Islet precursor cell (in vitro differentiated cells): ENCODE measurements around the gene LYPD3.
"Not testable (repeated sequence)": the region's sequence is repeated elsewhere in the genome, so short reads cannot be mapped to it uniquely, and the experiment has no call there.

Source experiments
- DNase-seq: peaks from one replicate; pipeline ENCODE4 v3.0.0-alpha.2; 2018

Gene LYPD3

DNA sequence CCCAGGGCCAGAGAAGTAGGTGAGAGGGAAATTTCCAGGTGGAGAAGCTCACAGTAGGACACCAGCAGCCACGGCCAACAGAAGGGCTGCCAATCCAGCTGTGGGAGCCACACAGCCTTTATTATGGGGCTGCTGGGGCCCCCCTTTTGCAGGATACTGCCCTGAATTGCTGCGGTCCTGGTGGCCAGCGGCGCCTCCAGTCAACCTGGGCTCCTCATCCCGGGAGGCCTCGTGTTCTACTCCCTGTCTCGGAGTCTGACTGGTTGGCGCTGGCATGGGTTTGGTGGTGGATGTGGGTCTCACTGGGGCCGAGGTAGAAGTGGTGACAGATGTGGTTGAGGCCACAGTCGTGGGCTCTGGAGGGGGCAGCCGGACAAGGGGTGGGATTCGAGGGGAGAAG is 4.1 kb downstream of the LYPD3 start:
- DNase-seq, result no peak

DNA sequence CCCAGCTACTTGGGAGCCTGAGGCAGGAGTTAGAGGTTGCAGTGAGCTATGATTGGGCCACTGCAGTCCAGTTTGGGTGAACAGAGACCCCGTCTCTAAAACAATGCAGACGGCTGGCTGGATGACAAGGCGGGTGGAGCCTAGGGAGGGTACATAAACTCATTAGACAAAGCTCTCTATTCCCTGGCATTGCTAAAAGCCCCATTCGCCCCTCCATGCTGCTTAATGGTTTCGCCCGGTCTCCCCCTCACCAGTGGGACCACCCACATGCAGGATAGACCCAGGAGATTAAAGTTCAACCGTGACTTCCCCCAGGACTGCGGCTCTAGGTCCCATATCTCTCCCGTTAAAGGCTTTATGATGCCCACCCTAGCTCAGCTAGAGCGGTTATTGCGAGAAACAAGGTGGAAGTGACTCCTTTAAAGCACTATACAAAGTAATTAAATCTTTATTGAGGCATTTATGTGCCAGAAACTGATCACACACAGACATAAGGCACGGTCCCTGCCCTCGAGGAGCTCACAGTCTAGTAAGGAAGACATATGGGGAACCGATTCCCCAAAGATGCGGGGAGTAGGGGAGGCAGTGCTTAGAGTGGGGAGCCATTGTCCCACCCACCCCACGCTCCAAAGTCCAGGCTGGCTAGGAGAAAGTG is 4.9 kb downstream of the LYPD3 start:
- DNase-seq, result no peak

DNA sequence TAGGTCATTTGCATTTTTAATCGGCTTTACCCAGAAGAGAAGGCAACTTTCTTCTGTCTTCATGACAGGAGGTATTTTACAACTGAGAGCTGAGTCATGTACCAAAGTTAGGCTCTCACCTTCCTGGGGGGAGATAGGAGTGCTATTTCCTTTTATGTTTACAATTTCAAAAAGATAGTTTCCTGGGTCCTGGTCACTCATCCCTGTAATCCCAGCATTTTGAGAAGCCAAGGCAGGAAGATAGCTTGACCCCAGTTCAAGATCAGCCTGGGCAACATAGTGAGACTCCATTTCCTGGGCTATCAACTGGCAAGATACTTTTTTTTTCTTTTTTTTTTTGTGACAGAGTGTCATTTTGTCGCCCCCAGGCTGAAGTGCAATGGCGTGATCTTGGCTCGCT is 7.6 kb downstream of the LYPD3 start:
- no peak for DNase-seq

DNA sequence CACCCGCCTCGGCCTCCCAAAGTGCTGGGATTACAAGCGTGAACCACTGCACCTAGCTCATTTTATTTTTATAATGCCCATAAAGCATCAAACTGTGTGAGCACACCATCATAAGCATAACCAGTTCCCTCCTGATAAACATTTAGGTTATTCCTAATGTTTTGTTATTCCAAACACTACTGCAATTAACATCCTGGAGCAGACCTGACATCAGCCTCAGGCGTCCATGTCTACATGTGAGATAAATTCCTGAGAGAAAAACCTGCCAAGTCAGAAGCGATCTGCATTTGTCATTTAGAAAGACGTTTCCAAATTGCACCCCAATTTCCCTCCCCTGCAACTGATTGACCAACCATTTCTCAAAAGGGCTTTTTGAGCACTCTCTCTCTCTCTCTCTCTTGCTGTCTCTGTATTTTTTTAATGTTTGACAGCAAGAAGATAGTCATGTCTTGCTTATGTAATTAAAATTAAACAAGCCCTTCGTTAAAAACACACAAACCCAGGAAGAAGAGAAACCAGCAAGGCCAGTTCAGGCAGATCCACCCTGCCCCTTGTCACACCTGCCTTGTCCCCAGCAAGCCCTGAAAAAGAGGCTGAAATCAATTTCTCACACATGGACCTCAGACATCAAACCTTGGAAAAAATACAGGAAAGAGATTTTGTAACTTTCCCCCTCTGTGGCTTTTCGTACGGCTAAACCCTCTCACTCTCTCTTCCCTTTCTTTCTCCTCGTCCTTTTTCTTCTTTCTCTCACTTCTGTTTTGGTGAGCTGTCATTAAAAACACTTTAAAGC is 9.9 kb downstream of the LYPD3 start:
- DNase-seq, result no peak

DNA sequence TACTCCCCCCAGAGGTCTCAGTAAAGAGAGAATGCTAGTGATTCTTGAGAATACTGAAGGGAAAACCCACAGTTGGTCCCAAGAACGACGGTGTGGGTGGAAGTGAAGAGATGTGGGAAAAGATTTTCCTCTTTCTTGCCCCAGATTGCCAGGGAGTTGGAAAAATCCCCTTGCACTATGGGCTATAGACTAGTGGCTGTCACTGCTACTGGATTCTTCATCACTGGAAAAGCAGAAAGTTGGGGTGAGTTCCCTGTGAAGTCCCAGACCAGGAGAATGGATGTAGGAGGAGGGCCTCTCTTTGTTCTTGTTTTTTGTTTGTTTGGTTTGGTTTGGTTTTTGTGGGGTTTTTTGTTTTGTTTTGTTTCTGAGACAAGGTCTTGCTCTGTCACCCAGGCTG is 11.4 kb downstream of the LYPD3 start:
- no peak for DNase-seq

DNA sequence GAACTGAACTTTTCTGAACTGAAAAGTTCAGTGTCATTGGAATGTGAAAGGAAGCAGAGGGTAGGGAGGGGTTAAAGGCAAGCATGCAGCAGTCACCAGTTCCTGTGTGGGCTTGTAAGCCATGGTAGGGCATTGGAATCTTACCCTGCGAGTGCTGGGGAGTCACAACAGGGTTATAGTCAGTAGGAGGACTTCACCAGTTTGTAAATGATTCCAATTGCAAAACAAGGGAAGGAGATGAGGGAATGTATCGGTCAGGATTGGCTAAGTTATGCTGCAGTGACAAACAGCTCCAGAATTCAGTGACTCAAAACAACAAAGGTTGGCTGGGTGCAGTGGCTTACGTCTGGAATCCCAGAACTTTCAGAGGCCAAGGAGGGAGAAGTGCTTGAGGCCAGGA is 12.8 kb downstream of the LYPD3 start:
- DNase-seq, result no peak

DNA sequence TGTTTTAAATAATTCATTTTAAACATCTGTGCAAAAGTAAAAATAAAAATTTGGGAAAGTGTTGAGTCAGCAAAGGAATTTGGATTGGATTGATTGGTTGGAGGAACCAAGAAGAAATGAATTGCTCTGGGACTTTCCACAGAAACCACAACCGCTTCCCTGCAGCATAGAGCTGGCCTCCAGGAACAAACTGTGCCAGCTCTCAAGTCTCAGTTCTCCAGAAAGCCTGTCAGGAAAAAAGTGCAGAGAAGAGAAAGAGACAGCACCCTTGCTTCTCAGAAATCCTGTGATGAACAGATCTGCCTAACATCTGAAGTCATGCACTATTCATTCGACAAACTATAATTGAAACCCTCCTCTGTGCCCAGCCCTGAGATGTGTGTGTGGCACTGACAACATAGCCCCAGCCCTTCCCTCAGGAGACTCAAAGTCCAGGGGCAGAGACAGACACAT is 14.8 kb downstream of the LYPD3 start:
- DNase-seq, result no peak

DNA sequence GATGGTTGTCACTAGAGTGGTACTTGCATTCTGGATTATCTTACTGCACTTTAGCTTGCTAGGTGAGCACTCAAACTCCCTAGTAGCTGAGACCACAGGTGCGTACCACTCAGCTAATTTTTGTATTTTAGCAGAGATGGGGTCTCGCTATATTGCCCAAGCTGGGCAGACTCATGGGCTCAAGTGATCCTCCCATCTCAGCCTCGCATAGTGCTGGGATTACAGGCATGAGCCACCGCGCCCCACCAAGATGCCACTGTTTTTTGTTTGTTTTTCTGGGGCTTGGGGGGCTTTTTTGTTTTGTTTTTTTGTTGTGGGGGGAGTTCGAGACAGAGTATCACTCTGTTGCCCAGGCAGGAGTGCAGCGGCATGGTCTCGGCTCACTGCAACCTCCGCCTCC is 17.8 kb downstream of the LYPD3 start:
- no peak for DNase-seq

DNA sequence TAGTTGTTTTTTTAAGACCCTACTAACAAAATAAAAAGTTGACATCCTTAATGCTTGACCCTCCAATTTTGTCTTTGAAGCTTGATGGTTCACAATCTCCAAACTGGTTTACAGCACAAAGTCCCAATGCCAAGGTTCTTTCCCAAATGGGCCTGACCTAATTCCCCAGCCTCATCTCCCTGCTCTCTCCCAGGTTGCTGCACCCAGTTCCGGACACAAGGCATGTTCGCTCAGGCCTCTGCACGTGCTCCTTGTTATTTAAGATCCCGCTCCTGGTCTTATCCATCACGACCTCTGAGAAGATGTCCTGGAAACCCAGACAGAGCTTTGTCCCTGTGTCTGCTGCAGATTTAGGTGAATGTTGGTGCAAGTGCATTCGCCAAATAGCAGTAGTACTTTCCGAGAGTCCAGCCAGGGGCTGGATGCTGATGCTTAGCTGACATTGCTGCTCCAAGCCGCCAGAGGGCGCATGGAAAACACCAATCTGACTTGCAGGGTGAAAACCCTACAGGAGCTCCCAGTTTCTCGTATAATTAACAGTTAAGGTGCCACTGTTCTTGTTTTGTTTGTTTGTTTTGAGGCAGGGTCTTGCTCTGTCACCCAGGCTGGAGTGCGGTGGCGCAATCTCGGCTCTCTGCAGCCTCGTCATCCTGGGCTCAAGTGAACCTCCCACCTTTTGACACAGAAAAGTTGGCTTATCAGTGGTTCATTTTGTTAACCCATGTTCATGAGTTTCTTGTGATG is 18.5 kb downstream of the LYPD3 start:
- DNase-seq, result peak; percentile 84

DNA sequence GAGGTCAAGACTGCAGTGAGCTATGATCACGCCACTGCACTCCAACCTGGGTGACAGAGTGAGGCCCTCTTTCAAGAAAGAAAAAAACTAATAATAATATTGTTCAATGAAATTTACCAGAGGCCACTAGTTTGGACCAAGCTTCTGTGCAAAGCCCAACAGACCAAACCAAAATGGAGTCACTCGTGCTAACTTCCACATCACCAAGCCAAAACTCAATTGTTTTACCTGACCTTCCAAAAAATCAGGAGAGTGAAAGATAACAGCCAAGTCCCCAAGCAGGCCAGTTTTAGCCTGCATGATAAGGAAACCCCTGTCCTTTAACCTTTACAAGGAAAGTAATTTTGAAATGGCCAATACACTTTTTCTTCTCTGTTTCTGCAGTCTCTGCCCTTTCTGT is 20.0 kb downstream of the LYPD3 start:
- DNase-seq, result no peak

DNA sequence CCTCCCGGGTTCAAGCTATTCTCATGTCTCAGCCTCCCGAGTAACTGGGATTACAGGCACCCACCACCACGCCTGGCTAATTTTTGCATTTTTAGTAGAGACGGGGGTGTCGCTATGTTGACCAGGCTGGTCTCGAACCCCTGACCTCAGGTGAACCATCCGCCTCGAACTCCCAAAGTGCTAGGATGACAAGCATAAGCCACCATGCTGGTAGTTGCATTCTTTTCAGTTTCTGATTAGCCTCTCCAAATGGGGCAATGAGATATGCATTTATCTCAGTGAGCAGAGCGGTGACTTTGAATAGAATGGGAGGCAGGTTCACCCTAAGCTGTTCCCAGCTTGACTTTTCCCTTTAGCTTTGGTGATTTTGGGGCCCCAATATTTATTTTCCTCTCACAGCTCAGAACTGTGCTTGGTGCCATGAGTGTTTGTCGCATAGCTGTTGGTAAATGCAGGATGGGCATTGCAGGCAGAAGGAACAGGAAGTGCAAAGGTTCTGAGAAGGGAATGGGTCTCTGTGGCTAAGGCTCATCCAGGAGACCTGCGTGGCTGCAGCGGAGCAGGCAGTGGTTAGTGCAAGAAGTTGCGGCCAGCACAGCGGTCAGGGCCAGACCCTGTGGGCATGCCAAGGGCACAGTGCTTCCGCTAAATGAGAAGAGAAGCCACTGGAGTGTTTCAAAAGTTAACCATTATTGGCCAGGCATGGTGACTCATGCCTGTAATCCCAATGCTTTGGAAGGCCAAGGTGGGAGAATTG is 20.7 kb downstream of the LYPD3 start:
- DNase-seq, result no peak

DNA sequence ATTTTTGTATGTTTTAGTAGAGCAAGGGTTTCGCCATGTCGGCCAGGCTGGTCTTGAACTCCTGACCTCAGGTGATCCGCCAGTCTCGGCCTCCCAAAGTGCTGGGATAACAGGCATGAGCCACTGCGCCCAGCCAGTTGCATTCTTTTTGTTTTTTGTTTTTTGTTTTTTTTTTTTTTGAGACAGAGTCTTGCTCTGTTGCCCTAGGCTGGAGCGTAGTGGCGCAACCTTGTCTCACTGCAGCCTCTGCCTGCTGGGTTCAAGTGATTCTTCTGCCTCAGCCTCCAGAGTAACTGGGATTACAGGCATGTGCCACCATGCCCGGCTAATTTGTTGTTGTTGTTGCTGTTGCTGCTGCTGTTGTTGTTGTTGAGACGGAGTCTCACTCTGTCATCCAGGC is 21.3 kb downstream of the LYPD3 start:
- DNase-seq, result not testable (repeated sequence)

DNA sequence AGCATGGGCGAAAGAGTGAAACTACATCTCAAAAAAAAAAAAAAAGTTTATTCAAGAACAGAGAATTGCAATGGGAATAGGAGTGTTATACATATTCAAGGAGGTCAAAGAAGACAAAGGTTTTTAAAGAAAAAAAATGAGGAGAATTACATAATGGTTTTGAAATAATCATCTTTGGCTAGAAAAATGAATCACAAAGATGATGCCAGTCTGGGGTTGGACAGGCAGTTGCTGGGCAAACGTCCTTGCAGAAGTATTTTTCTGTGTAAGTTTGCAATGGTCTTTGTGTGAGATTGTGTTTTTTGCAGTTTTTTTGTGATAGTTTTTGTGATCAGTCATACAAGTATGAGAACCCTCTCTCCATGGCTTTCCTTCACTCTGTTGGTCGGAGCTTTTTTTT is 23.7 kb downstream of the LYPD3 start:
- no peak for DNase-seq

DNA sequence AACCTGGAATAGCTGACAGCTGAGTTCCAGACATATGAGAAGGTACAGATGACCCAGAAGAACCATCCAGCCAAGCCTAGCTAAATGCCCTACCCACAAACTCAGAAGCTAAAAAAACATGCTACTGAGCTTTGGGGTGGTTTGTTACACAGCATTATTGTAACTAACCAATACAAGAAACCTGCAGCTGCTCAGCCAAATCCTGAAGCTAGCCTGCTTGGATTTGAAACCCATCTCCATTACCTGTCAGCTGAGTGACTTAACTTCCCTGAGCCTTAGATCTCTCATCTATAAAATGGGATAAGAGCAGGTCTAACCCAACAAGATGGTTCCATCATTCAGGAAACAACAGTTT is 25.7 kb downstream of the LYPD3 start:
- no peak for DNase-seq

DNA sequence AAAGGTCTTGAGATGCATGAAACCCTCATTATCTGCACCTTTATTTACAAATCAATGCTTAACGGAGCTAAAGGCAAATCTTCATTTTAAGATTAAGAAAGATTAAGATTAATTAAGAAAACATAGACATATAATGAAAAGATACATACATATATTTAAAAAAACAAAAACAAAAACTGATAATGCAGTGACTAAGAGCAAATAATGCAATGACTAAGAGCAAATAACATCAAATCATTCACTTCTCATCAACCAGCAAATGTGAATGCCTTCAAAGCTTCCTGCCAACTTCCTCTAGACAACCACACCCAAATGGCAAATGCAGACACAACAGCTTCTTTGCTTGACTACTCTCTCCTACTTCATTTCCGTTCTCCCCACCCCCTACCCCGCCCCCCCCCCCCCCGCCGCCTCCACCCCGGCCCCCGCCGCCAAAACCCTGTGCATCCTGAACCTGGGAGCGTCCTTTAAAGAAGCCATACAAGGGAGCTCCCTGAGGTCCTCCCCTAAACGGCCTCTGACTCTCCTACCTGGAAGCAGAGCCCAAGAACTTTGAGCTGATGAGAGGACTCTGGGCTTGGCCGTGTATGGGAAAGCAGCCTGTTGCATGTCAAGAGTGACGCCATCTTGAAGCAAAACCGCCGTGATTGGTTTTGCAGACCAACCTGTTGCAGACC is 26.2 kb downstream of the LYPD3 start:
- DNase-seq, result no peak

DNA sequence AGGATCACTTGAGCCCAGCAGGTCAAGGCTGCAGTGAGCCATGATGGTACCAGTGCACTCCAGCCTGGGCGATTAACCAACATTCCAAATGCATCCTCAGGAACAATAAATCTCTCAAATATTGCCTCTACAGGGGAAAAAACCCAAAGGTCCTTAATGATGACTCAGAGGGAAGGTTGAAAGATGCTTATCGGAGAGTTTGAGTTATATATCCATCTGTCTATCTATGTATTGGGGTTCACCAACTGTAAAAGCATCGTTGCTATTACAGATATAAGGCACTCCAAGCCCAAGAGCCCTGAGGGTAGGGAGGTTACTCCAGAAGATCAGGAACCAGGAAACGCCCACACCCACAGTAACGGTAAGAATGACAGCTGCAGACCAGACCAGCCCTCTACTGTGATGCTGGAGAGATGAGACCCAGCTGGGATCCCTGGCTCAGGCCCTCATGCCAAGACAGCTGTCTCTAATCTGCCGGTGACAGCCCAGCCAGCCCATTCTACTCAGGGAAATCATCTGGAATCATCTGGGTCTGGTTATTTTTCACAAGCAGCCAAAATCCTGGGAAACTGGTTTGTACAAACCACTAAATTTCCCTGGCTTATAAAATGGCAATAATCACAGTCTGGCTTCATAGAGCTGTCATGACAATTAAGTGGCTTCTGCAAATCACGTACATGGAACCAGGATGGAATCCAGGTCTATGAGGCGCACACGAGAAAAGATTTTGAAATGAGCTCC is 26.9 kb downstream of the LYPD3 start:
- no peak for DNase-seq

DNA sequence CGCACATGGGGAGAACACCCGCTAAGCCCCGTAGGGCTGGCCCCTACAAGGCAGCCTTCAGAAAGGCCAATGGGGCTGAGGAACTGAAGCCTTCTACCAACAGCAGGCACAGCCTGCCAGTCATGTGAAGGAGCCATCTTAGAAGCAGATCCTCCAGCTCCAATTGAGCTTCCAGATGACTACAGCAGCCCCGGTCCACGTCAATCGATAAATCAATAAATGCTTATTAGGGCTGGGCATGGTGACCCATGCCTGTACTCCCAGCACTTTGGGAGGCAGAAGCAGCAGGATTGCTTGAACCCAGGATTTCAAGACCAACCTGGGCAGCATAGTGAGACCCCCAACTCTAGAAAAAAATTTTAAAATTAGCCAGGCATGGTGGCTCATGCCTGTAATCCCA is 27.7 kb downstream of the LYPD3 start:
- no peak for DNase-seq

DNA sequence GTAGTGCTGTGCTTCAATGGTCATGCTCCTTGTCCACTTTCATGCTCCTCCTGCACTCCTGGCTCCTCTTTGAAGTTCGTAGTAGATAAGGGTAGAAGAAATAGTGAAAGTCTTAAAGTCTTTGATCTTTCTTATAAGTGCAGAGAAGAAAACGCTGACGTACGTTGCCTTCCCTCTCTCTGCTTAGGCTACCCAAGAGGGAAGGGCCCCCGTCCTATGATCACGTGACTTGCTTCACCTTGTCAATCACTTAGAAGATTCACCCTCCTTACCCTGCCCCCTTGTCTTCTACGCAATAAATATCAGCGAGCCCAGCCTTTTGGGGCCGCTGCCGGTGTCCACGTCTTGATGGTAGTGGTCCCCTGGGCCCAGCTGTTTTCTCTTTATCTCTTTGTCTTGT is 28.1 kb downstream of the LYPD3 start:
- DNase-seq, result not testable (repeated sequence)

DNA sequence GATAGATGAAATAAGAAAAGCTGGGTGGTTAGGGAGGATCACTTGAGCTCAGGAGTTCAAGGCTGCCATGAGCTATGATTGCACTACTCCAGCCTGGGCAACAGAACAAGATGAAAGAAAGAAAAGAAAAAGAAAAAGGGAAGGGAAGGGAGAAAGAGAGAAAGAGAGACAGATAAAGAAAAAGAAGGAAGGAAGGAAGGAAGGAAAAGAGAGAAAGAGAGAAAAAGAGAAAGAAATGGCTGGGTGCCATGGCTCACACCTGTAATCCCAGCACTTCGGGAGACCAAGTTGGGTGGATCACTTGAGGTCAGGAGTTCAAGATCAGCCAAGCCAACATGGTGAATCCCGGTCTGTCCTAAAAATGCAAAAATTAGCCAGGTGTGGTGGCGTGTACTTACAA is 29.6 kb downstream of the LYPD3 start:
- DNase-seq, result no peak

DNA sequence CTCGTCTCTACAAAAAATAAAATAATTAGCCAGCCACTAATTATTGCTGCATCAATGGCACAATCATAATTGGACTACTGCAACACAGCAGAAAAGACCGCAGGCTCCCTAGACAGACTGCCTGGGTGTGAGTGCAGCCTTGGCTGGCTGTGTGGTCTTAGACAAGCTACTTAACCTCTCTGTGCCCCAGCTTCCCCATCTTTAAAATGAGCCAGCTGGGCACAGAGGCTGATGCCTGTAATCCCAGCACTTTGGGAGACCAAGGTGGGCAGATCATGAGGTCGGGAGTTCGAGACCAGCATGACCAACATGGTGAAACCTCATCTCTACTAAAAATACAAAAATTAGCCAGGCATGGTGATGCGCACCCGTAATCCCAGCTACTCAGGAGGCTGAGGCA is 31.7 kb downstream of the LYPD3 start:
- no peak for DNase-seq

DNA sequence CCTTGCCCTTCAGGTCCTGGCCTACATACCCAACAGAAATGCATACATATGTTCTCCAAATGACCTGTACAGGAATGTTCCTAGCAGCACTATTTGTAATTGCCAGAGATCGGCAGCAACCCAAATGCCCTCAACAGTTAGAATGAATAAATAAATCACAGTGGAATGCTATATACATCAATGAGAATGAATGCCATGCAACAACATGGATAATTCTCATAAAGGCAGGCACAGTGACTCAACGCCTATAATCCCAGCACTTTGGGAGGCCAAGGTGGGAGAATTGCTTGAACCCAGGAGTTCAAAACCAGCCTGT is 32.1 kb downstream of the LYPD3 start:
- no peak for DNase-seq

DNA sequence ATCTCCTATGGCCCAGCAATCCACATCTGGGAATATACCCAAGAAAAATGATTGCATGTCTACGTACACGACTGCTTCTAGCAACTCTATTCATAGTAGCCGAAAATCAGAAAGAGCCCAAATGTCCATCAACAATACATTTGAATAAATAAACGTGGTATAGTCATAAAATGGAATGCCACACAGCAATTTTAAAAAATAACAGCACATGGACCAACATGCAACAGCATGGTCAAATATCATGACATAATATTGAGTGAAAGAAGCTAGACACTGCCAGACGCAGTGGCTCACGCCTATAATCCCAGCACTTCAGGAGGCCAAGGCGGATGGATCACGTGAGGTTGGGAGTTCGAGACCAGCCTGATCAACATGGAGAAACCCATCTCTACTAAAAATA is 34.4 kb downstream of the LYPD3 start:
- DNase-seq, result no peak
